Stimulated activated CD4-positive, alpha-beta T cell treated with anti-CD3 and anti-CD28 coated beads, Interleukin-12 subunit alpha, Interleukin-12 subunit beta, amount 100 ng/mL, for 24 hours (primary cell): ENCODE data around the gene TBCD.

Source experiments
- DNase-seq, 2 experiments: peaks; one replicate each; pipeline ENCODE4 v3.0.0-alpha.2; 2020; ENCODE audit warnings: low read depth in 2 of 2

TBCD gene

DNA sequence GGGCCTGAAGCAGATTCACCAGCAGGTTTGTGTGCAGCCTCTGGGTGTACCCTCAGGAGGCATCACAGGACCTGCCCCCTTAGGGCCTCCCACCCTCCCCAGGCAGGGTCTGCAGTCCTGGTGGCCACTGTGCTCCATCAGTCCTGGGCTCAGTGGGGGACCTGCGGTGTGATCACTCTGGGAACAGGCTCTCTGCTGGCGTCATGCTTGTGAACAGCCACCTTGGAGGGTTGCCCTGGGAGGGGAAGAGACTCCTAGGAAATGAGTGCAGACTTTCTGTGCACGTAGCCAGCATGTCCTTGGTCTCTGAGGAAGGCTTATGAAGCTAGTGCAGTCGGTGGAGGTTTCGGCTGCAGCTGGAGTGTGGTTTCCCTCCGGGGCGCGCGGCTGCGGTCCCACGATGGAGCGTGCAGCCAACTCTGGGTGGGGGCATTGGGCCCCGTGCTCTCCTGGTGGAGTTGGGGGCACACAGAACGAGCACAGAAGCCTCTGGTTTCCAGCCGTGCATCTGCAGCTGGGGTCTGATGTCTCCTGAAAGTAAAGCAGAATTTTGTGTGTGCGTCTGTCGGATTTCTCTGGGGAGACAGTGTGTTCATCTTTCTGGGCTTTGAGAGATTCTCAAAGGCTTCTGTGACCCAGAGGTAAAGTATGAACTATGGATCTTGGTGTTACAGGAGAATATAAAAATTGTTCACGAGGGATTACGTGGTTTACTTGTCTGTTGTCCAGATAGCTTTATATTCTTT lies 156.1 kb downstream of the TBCD start:
- DNase-seq: no peak

DNA sequence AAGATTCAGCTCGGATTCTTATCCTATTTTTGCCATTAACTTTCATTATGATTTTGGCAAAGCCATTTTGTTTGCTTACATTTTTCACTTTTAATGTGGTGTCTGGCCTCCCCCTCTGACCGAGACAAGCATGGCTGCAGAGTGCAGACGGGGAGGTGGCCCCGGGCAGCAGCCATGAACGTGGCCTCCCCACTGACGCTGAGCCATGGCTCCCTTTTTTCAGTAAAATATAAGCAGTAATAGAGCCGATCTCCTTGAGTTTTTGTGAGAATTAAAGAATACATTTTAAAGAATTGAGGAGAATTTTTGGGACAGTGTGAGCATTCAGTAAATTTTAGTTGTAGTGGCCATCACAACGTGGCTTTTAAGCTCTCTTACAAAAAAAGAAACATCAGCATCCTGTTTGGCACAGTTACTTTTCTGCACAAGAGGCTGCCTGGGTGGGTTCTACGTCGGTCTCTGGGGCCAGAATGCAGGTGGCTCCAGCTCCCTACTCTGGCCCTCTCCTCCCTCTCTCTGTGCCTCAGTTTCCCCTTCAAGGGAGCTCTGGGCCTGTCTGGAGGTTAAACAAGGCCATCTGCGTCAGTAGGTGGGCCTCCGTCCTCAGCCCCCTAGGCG lies 156.8 kb downstream of the TBCD start:
- no peak for DNase-seq

DNA sequence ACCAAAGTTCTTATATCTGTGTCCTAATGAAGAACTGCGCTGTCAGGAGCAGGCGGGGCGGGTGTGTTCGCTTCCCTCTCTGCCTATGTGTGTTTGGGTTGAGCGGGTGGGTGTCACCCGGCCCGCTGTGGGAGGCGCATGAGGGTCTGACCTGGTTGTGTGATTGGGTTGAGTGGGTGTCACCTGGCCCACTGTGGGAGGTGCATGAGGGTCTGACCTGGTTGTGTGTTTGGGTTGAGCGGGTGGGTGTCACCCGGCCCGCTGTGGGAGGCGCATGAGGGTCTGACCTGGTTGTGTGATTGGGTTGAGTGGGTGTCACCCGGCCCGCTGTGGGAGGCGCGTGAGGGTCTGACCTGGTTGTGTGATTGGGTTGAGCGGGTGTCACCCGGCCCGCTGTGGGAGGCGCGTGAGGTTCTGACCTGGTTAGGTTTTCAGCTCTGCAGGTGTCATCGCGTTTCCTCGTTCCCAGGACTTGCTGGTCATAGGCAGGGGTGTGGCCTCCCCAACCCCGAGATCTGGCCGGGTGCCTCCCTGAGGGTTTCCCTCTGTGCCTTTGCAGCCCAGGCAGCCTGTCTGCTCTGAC lies 157.5 kb downstream of the TBCD start:
- no peak for DNase-seq

DNA sequence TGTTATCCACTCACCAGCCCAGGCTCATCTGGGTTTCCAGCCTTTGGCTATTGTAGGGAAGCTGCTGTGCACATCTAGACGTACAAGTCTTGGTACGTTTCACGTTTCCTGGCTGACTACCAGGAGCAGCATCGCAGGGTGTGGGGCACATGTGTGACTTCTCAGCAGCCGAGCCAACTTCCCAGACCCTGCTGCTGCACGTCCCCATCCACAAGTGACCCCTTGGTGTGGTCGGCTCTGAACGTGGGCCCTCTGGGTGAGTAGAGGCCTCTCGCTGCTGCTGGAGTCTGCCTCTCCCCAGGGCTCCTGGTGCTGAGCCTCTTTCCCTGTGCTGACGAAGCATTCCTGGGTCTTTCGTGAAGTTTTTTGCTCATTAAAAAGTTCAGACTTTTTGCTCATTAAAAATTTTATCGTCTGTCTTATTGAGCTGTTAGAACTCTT lies 158.2 kb downstream of the TBCD start:
- no peak for DNase-seq

DNA sequence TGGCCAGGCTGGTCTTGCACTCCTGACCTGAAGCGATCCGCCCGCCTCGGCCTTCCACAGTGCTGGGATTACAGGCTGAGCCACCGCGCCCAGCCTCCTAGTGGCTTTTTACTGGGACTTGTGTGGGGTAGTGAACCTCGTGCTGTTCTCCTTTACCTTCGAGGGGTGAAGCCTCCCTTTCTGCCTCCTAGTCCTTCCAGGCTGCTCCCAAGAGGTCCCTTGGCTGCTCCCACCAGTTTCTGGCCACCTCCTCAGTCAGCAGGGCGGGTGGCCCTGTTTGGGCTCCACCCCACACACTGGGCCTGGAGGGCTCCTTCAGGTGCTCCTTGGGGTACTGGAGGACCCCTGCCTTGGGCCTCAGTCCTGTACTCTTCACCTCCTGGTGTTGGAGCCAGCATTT lies 158.9 kb downstream of the TBCD start:
- no peak for DNase-seq

DNA sequence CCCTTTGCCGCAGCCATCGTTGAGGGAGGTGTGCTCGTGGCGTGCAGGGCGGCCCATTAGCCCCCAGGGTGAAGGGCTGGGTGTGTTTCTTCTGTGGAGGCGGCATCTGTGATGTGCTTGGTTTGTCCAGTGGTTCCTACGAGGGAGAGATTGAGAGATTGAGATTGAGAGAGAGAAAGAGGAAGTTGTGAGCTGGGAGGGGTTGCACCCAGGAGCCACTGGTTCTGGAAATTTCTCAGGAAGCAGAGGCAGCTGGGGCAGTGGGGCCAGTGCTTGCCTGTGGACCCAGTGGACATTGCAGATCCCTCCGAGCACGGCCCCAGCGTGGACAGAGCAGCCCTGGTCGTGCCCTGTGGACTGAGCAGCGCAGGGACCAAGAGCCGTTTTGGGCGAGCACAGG lies 160.0 kb downstream of the TBCD start:
- no peak for DNase-seq

DNA sequence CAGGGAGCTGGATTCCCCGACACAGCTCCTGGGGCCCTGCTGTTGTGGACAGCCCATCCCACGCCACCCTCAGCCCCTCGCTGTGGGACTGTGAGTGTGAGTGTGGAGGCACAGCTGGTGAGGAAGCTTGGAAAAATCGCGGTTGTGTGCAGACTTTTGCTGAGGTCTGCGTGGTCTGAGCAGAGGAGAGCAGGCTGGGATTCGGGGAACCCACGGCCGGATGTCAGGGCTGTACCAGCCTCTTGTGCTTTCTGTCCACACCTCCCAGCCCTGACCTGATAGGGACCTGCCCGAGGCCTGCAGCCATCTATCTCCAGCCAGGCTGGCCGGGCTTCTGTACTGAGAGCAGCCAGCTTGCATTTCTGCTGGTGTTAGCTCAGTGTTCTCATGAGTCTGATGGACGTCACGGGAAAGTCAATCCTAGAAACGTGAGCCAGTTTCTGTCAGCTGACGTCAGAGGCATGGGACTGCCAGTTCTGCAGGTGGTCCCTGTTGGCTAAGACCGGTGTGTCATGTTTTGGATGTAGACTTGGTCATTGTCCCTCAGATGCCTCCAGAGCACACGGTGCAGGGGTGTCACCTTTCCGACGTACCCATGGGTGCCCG lies 160.7 kb downstream of the TBCD start:
- DNase-seq: no peak

DNA sequence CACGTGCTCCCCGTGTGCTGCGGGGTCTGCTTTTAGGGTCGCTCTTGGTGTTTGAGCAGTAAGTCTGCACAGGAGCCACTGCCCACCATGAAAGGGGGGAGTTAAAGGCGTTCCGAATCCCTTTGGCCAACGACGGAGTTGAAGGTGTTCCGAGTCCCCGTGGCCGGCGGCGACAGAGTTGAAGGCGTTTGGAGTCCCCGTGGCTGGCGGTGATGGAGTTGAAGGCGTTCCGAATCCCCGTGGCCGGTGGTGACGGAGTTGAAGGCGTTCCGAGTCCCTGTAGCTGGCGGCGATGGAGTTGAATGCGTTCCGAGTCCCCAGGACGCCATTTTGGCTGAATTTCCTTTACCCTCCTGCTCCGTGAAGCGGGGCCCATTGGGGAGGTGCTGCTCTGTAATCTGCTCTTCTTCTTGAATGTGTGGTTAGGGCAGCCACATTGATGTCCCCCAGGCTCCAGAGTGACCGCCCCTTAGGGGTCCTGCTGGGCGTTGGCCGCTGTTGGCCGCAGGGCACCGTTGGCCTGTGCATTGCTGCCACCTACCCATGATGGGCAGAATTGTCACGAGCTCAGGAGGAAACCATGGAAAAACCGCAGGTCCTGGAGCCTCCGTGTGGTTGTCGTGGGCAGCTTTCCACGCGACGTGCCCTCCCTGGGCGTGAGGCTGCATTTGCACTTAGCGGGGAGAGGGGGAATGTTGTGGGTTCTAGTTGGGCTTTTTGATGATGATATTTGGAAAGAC lies 161.6 kb downstream of the TBCD start:
- DNase-seq: no peak

DNA sequence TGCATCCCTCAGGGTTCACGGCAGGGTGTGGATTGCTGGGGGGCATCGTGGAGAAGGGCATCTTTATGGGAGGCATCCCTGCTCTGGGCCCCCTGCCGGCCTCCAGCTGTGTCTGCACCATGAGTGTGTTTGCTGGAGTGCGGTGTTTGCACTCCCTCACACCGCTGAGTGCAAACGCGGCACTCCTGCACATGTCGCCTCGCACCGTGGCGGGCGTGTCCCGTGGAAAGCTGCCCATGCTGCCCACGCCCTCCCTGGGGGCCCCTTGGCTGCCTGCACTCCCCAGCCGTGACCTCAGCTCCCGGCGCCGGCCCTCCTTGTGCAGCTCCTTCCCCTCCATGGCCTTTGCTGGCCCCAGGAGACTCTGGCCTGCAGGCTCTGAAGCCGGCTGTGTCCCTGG lies 162.5 kb downstream of the TBCD start:
- no peak for DNase-seq

DNA sequence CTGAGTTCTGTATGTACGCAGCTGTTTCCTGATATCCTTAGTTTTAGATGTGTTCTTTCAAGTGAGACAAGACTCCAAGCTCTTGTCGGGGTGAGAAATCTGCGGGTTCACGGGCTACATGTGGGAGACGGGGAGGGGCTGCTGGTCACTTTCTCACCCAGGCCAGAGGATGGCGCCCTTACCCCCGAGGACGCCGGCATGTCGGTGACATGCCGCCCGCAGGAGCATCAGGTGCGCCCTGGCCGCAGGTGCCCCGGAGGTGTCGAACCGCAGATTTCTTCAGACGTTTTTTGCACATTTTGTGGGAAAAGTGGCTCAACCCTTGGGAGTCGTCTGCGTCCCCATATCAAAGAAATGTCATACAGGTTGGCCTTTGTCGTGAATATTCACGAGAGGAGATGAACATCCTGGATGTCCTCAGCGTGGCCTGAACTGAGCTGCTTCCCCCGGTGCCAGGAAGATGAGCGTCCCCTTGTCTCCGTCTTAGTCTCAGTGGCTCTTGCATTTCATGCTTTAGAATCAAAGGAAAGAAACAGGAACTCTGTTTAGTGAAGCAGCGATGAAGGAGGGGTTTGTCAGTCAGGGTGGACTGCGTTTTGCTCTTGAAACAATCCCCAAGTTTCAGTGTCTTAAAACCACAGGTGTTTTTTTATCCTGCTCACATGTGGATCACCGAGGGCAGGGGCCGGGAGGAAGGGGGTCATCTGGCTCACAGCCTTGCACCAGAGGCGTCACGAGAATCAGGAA lies 163.3 kb downstream of the TBCD start:
- no peak for DNase-seq

DNA sequence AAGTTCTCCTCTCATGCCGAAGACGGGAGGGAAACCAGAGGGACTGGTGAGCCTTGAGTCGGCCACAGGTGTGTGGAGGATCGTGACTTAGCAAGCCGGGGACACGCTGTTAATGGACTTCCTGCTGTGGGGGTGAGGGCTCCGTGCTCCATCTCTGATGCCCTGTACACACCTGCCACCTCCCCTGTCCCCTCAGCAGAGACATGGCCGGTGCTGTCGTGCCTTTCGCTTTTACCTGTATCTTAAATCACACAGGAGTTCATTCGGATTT lies 163.8 kb downstream of the TBCD start:
- no peak for DNase-seq

DNA sequence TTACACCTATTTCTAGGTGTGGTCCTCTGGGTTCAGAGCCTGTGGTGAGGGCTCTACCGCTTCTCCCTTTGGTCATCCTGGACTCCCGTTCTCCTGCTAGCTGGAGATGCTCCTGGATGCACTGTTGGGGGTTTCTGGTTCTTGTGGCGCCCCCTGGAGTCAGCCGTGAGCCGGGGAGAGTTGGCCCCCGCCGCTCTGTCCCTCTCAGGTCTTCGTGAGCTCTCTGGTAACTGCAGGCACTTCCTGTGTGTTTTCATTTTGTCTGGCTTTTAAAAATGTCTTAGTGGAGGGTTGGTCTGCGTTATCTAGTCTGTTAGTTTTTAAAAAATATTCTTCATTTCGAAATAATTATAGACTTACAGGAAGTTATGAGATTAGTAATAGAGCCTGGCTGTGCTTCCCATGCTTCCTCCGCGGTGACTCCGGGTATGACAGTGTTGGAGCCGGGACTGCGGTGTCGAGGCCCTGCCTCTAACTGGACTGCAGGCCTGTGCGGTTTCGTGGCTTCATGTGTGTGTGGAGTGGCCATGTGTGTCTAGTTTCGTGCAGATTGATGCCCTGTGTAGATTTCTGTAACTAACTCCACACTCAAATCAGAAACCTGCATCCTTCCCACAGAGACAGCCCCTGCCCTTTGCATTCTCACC lies 166.0 kb downstream of the TBCD start:
- no peak for DNase-seq

DNA sequence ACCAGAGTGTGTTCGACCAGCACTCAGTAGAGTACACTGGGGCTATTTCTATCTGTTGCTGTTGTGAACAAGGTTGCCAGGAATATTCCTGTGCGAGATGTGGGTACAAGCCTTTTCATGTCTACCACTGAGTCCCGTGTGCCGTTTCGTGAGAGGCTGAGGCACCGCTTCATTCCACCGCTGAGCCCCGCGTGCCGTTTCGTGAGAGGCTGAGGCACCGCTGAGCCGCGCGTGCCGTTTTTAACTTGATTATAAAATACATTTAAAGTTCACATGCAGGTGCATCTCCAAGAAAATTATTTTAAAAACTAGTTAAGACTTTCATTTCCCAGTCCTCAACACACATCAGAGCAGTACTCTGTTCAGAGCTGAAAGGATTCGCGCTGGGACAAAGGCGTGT lies 166.6 kb downstream of the TBCD start:
- DNase-seq: no peak

DNA sequence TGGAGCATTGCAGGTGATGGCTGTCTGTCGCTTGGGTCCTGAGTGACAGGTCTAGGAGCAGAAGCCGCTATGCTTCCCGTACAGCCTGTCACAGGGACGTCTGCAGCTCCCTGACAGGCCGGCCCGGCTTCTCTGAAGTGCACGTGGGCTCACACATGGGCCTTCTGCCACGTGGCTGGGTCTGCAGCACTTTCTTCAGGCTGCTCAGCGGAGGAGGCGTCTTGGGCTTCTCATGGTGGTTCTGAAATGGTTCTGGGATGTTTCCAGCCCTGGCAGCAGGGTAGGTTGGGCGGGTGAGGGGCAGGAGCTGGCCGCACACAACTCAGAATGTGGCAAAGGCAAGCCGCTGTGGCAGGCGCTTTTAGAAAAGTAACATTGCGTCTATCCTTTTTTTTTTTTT lies 168.3 kb downstream of the TBCD start:
- no peak for DNase-seq

DNA sequence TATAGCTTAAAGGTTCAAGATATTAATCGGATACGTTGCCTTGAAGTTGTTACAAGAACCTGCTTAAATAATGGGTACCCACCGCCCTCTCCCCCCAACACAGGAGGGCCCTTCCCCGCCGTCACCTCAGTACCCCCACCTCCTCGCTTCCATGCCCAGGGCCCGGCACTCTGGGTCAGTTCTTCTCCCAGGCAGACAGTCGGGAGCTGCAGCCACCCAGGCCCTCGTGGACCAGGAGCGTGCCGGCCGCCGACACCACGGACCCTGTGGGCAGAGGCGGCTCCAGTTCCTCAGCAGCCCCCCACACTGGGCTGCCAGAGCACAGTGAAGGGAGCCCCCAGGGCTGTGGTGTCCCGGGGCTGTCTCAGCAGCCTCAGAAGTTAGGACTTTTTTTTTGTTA lies 168.8 kb downstream of the TBCD start:
- no peak for DNase-seq

DNA sequence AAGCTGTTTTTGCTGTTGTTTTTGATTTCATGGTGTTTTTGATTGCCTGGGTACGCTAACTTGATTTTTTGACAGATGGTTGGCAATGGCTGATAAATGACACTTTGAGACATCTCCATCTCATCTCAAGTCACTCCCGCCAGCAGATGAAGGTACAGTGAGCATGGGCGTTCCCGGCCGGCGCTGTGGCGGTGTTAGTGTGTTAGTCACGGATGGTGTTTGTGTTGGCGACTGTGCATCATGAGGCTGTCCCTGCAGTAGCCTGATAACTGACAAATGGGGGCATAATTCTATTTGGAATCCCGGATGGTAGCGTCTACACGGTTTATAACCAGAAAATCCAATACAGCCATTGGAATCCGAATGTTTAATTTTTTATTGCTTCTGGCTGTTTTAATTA lies 169.6 kb downstream of the TBCD start:
- DNase-seq: no peak

DNA sequence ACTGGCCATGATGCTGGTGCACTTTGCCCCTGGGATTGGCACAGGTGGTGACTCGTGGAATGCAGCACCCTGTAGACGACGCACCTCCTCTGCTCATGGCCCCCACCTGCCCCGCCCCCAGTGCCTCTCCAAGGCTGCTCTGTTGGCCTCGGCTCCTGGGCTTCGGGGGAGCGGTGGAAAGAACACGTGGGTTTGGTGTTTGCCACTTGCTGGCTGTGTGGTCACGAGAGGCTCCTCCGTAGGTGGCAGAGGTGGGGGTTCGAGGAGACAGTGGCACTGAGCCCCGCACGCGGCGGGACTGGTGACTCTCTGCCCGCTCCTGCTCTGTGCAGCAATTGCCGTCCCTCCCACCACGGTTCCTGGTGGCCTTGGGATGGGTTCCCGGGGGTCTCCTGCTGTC lies 170.8 kb downstream of the TBCD start:
- DNase-seq: no peak

DNA sequence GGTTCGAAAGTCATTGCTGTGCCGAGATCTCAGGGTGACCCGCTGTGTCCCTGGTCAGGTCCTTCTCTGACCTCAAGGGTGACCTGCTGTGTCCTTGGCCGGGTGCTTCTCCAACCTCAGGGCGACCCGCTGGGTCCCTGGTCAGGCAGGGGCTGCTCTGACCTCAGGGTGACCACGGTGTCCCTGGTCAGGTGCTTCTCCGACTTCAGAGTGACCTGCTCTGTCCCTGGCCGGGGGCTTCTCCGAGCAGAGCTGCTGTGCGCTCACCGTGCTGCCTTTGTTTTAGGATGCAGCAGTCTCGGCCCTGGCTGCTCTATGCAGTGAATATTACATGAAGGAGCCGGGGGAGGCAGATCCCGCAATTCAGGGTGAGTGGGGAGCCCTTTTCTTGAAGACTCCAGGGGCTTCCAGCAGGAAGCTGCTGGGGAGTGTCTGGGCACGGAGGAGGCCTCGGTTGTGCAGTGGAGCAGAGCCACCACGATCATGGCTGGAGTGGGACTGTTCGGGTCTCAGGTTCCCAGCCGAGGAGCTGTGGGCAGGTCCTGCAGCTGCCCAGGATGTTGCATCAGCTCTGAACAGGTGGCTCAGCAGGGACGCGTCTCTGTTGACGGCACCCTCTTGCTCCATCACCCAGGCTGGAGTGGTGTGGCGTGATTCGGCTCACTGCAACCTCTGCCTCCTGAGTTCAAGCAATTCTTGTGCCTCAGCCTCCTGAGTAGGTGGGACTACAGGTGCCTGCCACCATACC lies 171.7 kb downstream of the TBCD start:
- no peak for DNase-seq

DNA sequence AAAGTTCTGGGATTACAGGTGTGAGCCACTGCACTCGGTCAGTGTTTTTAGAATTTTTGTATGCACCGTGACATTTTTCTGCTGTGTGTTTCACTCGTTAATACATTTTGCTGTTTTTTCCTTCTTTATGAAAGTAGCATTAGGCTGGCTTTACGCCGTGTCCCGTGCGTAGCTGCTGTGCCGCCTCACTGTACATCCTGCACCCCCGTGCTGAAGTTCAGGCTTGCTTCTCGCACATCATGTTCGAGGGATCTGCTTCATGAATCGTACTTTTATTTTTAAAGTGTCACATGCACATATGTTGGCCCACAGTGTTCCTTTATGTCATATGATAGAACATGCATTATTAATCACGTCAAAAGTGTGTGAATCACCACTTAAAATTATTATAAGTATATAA lies 172.3 kb downstream of the TBCD start:
- DNase-seq: no peak

DNA sequence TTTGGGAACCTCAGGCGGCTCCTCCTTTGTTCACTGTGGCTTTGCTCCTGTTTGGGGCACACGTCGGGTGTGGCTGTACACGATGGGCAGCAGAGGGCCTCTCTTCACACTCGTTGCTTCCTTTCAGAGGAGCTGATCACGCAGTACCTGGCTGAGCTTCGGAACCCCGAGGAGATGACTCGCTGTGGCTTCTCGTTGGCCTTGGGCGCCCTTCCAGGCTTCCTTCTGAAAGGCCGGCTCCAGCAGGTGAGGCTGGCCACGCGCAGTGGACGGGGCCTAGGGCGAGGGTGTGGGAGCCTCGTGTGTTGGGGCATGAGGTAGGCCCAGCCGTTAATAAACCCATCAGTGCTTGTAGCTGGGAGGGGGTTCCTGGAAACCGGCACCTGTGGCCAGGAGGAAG lies 172.9 kb downstream of the TBCD start:
- no peak for DNase-seq

DNA sequence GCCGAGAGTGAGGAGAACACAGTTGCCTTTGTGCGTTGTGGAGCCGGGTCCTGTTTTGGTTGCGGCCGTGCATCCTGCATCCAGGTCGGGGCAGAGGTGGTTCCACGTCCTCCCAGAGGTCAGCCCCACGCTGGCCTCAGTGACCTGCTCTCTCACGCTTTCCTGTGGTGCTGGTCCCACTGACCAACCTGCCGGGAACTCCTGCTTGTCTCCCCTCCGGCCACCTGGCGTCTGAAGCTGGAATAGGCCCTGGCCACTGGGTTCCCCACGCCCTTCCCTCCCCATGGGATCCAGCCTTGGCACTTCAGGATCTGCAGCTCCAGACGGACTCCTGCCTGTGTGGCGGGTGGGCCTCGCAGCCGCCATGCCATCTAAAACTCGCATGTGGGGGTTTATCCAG lies 173.5 kb downstream of the TBCD start:
- no peak for DNase-seq
